Gastrocnemius medialis (tissue), 4 donors: ENCODE measurements around the gene CYP39A1.

Source experiments
- POLR2A ChIP-seq, 2 donors: fragments of 450-650 bp; IDR thresholded peaks; one replicate each; pipeline ENCODE4 v1.6.1; 2017; ENCODE audit warnings: antibody characterized with exemption in 2 of 2, mild to moderate bottlenecking in 2 of 2, moderate library complexity in 2 of 2
- TF ChIP-seq, protein P1 (sequence below), 5 experiments: fragments of 450-650 bp in 3 of 5; fragments of 200-600 bp in 2 of 5; sonication (generic) in 2 of 5; IDR thresholded peaks in 4 of 5; conservative IDR thresholded peaks in 1 of 5; 1 replicate in 4 of 5; 2 replicates in 1 of 5; pipeline ENCODE4 v1.5.1; 2016 to 2019; ENCODE audit warnings: antibody characterized with exemption in 5 of 5, mild to moderate bottlenecking in 3 of 5, moderate library complexity in 3 of 5

DNA sequence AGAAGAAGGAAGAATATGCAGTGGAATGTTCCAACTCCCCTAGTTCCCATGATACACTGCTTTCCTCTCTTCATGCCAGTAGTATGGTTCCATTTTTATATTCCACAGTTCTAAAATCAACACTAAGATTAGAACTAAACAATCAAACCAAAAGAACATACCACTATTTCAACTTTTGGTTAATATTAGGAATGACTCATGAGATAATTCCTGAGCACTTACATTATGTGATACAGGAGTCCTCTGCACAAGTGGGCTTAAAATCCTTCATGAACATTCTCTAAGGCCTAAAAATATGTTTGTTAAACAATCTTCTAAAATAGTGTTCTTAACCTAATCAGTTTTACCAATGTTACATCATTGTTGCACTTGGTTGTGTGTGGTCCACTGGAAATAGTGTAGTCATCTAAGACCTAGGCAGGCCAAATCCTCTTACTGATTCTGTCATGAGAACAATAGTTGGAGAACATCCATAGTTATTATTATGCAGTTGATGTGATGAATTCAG is 131.1 kb downstream of the CYP39A1 start:
- TF ChIP-seq, protein P1, sequence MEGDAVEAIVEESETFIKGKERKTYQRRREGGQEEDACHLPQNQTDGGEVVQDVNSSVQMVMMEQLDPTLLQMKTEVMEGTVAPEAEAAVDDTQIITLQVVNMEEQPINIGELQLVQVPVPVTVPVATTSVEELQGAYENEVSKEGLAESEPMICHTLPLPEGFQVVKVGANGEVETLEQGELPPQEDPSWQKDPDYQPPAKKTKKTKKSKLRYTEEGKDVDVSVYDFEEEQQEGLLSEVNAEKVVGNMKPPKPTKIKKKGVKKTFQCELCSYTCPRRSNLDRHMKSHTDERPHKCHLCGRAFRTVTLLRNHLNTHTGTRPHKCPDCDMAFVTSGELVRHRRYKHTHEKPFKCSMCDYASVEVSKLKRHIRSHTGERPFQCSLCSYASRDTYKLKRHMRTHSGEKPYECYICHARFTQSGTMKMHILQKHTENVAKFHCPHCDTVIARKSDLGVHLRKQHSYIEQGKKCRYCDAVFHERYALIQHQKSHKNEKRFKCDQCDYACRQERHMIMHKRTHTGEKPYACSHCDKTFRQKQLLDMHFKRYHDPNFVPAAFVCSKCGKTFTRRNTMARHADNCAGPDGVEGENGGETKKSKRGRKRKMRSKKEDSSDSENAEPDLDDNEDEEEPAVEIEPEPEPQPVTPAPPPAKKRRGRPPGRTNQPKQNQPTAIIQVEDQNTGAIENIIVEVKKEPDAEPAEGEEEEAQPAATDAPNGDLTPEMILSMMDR (IDR thresholded peaks at IDR 0.05 in 4 of 5, conservative IDR thresholded peaks at IDR 0.05 in 1 of 5): no peak
- TF ChIP-seq POLR2A (IDR thresholded peaks at IDR 0.05): no peak
